ENCODE data around the gene NEURL2. TPM values are rescaled to one million over a fixed set of nuclear protein-coding genes. Genes with fewer than 3 reads are reported as not detected.

Gene NEURL2
- total and polyA plus RNA-seq, 10 of the 15 experiments (the other 5 are each of a cell fraction or from before 2014, with no cell fraction given): 0.53 to 7.0 (median 2.7) TPM

DNA sequence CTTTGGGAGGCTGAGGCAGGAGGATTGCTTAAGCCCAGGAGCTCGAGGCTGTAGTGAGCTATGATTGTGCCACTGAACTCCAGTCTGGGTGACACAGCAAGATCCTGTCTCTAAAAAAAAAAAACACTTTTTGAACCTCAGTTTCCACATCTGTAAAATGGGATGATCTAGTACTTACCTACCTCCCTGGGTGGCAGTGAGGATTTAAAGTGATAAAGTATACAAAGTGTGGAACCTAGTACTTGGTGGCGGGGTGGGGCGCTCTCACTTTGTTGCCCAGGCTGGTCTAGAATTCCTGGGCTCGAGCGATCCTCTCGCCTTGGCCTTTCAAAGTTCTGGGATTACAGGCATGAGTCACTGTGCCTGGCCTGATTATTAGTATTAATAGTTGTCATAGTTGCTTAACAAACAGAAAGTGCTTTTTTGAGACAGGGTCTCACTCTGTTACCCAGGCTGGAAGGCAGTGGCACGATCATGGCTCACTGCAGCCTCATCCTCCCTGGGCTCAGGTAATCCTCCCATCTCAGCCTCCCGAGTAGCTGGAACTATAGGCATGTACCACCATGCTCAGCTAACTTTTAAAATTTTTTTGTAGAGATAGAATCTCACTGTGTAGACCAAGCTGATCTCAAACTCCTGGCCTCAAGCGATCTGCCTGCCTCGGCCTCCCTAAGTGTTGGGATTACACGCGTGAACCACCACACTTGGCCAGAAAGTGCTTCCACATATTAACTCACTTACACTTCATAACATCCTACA is 27.9 kb upstream of the NEURL2 start (continued):
- TF ChIP-seq HSF1 (IDR thresholded peaks at IDR 0.05; ENCODE audit: low read depth, low read length): no peak

- CTCF ChIA-PET: interaction anchor here (1.2 to 1.5 kb wide), 3 partner anchors 10 to 119 kb away, joined by 3 to 4 read pairs (median 4); partner anchors contain the start of gene ZNF335
- no peak overlapping the region for H3K9ac ChIP-seq (ENCODE audit: control insufficient read depth, insufficient read depth, low read length)
- FAIRE-seq: no peak
Observed at GRCh38 chr20:45918182-45918737, 27.3 kb upstream of the NEURL2 start.

More at GRCh38 chr20:45918182-45918737, 27.3 kb upstream of the NEURL2 start:
- Histone ChIP-seq H3K9me3 (replicated peaks; ENCODE audit: control insufficient read depth, insufficient read depth, low read length) (no peaks in the 10 kb centered on the region), H2AFZ (ENCODE audit: control insufficient read depth, low read depth, low read length) (no peak overlapping the region), H3K4me3 (no peak overlapping the region), H4K20me1 (ENCODE audit: control insufficient read depth, insufficient read depth) (no peaks in the 10 kb centered on the region), H3K79me2 (ENCODE audit: control insufficient read depth, insufficient read depth, low read length) (no peaks in the 10 kb centered on the region), H3K27me3 (replicated peaks in 1 of 2; ENCODE audit: control insufficient read depth in 2 of 2, insufficient read depth in 2 of 2, low read length in 1 of 2) (no peaks in the 10 kb centered on the region), H3K36me3 (ENCODE audit: control insufficient read depth in 2 of 2, insufficient read depth in 2 of 2, low read length in 1 of 2) (no peaks in the 10 kb centered on the region), H3K4me2 (ENCODE audit: control insufficient read depth, insufficient read depth) (no peak overlapping the region), H3K27ac (ENCODE audit: control insufficient read depth, insufficient read depth) (no peak overlapping the region), H3K4me1 (ENCODE audit: control insufficient read depth, insufficient read depth, low read length) (no peaks in the 10 kb centered on the region)
- DNase-seq (ENCODE audit: low read depth, low spot score): no peak
- ChIA-PET RAD21 (ENCODE audit: unreplicated experiment) (no interaction called here), SMC1A (ENCODE audit: uncharacterized antibody, unreplicated experiment) (interaction anchor here (1.5 kb wide), 1 partner anchor 15 kb away, joined by 5 read pairs; no protein-coding TSS in a partner anchor), POLR2A (interaction anchor here (0.6 to 1.1 kb wide), 4 partner anchors 9 to 57 kb away, joined by 3 to 8 read pairs (median 3); partner anchors contain the start of gene PCIF1)
- TF ChIP-seq CHD4 (IDR thresholded peaks at IDR 0.05): no peak
- no peak for TF ChIP-seq BMI1 (IDR thresholded peaks at IDR 0.05; ENCODE audit: borderline replicate concordance)
- TF ChIP-seq WRNIP1 (IDR thresholded peaks at IDR 0.05; ENCODE audit: borderline replicate concordance, low read depth, low read length): no peak
- TF ChIP-seq STAT1 (conservative IDR thresholded peaks at IDR 0.05): no peak
- no peak for TF ChIP-seq CBX3 (IDR thresholded peaks at IDR 0.05; ENCODE audit: borderline replicate concordance, low read depth)
- TF ChIP-seq SMAD1 (IDR thresholded peaks at IDR 0.05; ENCODE audit: low read depth, partially characterized antibody): no peak
- TF ChIP-seq ATF7 (IDR thresholded peaks at IDR 0.05; ENCODE audit: low read depth): no peak
- TF ChIP-seq MYB (IDR thresholded peaks at IDR 0.05; ENCODE audit: borderline replicate concordance, low read depth, low read length): no peak
- no peak for TF ChIP-seq JUND (IDR thresholded peaks at IDR 0.05; ENCODE audit: low read depth, low read length)
- TF ChIP-seq RAD51 (IDR thresholded peaks at IDR 0.05): no peak
- no peak for TF ChIP-seq TARDBP (IDR thresholded peaks at IDR 0.05; ENCODE audit: borderline replicate concordance)
- TF ChIP-seq, protein P1, sequence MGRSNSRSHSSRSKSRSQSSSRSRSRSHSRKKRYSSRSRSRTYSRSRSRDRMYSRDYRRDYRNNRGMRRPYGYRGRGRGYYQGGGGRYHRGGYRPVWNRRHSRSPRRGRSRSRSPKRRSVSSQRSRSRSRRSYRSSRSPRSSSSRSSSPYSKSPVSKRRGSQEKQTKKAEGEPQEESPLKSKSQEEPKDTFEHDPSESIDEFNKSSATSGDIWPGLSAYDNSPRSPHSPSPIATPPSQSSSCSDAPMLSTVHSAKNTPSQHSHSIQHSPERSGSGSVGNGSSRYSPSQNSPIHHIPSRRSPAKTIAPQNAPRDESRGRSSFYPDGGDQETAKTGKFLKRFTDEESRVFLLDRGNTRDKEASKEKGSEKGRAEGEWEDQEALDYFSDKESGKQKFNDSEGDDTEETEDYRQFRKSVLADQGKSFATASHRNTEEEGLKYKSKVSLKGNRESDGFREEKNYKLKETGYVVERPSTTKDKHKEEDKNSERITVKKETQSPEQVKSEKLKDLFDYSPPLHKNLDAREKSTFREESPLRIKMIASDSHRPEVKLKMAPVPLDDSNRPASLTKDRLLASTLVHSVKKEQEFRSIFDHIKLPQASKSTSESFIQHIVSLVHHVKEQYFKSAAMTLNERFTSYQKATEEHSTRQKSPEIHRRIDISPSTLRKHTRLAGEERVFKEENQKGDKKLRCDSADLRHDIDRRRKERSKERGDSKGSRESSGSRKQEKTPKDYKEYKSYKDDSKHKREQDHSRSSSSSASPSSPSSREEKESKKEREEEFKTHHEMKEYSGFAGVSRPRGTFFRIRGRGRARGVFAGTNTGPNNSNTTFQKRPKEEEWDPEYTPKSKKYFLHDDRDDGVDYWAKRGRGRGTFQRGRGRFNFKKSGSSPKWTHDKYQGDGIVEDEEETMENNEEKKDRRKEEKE (IDR thresholded peaks at IDR 0.05): no peak
- intact Hi-C loops (cut with micrococcal nuclease; ENCODE audit: unreplicated experiment): no loop called here
- in situ Hi-C loops (cut with MboI): no loop called here
- BruUV-seq (replicated peaks): no TSS peak
- 65% methylated on average over 5 of the region's 5 CpGs for WGBS (ENCODE audit: insufficient coverage, insufficient replicate concordance, low lambda C conversion rate, missing lambda C conversion rate)
- no peak for ATAC-seq
